GM12864 (cell line): ENCODE data around the gene BMP6.

Source experiments
- DNase-seq: peaks from one replicate; pipeline ENCODE4 v3.0.0-alpha.2; 2011; ENCODE audit warnings: low read depth
- H3K4me3 ChIP-seq: 2 replicates; pipeline ENCODE4 v1.5.1; 2011; ENCODE audit warnings: mild to moderate bottlenecking, low read depth, low read length, control low read depth
- CTCF ChIP-seq: IDR thresholded peaks from 2 replicates; pipeline ENCODE4 v1.5.1; 2011; ENCODE audit warnings: low read depth, mild to moderate bottlenecking, moderate library complexity, low read length, control low read depth, inconsistent platforms; ENCODE audit errors: missing control alignments

The BMP6 gene

GRCh38 chr6:7879579-7879978 is 153.7 kb downstream of the BMP6 start:
- DNase-seq: no peak
- no peak overlapping the region for H3K4me3 ChIP-seq
- TF ChIP-seq CTCF: no peak

- no peak overlapping the region for H3K4me3 ChIP-seq
- no peak for TF ChIP-seq CTCF
- DNase-seq: no peak
Observed at GRCh38 chr6:7879980-7880717, 154.2 kb downstream of the BMP6 start.

GRCh38 chr6:7880718-7881107 is 154.8 kb downstream of the BMP6 start:
- no peak for DNase-seq
- TF ChIP-seq CTCF: no peak
- H3K4me3 ChIP-seq: no peak overlapping the region

- no peak for TF ChIP-seq CTCF
- DNase-seq: no peak
Observed at GRCh38 chr6:7881765-7882500, 156.0 kb downstream of the BMP6 start.

GRCh38 chr6:7882505-7883257 is 156.8 kb downstream of the BMP6 start:
- no peak for TF ChIP-seq CTCF

More at GRCh38 chr6:7881765-7882500, 156.0 kb downstream of the BMP6 start:
- H3K4me3 ChIP-seq: no peak overlapping the region

GRCh38 chr6:7883381-7883780 is 157.5 kb downstream of the BMP6 start:
- DNase-seq: no peak
- no peak overlapping the region for H3K4me3 ChIP-seq
- no peak for TF ChIP-seq CTCF

More at GRCh38 chr6:7882505-7883257, 156.8 kb downstream of the BMP6 start:
- no peak for DNase-seq
- no peak overlapping the region for H3K4me3 ChIP-seq
